H9 (cell line): Measurements from ENCODE around the gene PLD5. TPM values are rescaled to one million over a fixed set of nuclear protein-coding genes. Genes with fewer than 3 reads are reported as not detected.

Source experiments
- DNase-seq: peaks from one replicate; pipeline ENCODE4 v3.0.0-alpha.2; 2017
- H2AFZ ChIP-seq: one replicate; pipeline ENCODE4 v1.6.1; 2013; ENCODE audit warnings: mild to moderate bottlenecking, low read length, control low read depth, moderate library complexity
- H2AK5ac ChIP-seq: 2 replicates; pipeline ENCODE4 v1.6.1; 2013; ENCODE audit warnings: low read length, control low read depth, mixed read lengths; ENCODE audit not compliant: insufficient read length
- H2BK120ac ChIP-seq: one replicate; pipeline ENCODE4 v1.6.1; 2013; ENCODE audit warnings: low read depth, mild to moderate bottlenecking, low read length, control low read depth, inconsistent platforms; ENCODE audit not compliant: poor library complexity, severe bottlenecking
- H2BK12ac ChIP-seq: 2 replicates; pipeline ENCODE4 v1.6.1; 2013; ENCODE audit warnings: low read length, control low read depth, mixed read lengths, low read depth; ENCODE audit not compliant: insufficient read length
- H2BK15ac ChIP-seq: 2 replicates; pipeline ENCODE4 v1.6.1; 2013; ENCODE audit warnings: low read depth, low read length, control low read depth
- H2BK20ac ChIP-seq: one replicate; pipeline ENCODE4 v1.6.1; 2013; ENCODE audit warnings: low read depth, mild to moderate bottlenecking, low read length, control low read depth, inconsistent platforms; ENCODE audit not compliant: poor library complexity, severe bottlenecking
- H2BK5ac ChIP-seq: 2 replicates; pipeline ENCODE4 v1.6.1; 2013; ENCODE audit warnings: low read length, control low read depth, mixed read lengths; ENCODE audit not compliant: insufficient read length
- H3K14ac ChIP-seq: 2 replicates; pipeline ENCODE4 v1.6.1; 2013; ENCODE audit warnings: low read length, control low read depth; ENCODE audit not compliant: insufficient read depth
- H3K18ac ChIP-seq: 2 replicates; pipeline ENCODE4 v1.6.1; 2013; ENCODE audit warnings: low read depth, mild to moderate bottlenecking, mixed read lengths, low read length, control low read depth; ENCODE audit not compliant: insufficient read length
- H3K23ac ChIP-seq: 2 replicates; pipeline ENCODE4 v1.6.1; 2013; ENCODE audit warnings: low read length, control low read depth, mixed read lengths, low read depth; ENCODE audit not compliant: insufficient read length
- H3K23me2 ChIP-seq: 2 replicates; pipeline ENCODE4 v1.6.1; 2013; ENCODE audit warnings: low read depth, mild to moderate bottlenecking, mixed read lengths, low read length, control low read depth; ENCODE audit not compliant: insufficient read length, poor library complexity, severe bottlenecking
- H3K27ac ChIP-seq: 2 replicates; pipeline ENCODE4 v1.5.1; 2013; ENCODE audit warnings: low read length, control low read depth, mixed read lengths, low read depth; ENCODE audit not compliant: insufficient read length
- H3K27me3 ChIP-seq: 2 replicates; pipeline ENCODE4 v1.6.1; 2013; ENCODE audit warnings: low read length, control low read depth, inconsistent platforms; ENCODE audit not compliant: insufficient read depth
- H3K4ac ChIP-seq: 2 replicates; pipeline ENCODE4 v1.6.1; 2013; ENCODE audit warnings: low read depth, mild to moderate bottlenecking, control low read depth, inconsistent platforms, low read length, moderate library complexity
- H3K4me1 ChIP-seq: 2 replicates; pipeline ENCODE4 v1.6.1; 2013; ENCODE audit warnings: low read length, control low read depth, inconsistent platforms; ENCODE audit not compliant: insufficient read depth
- H3K4me2 ChIP-seq: 2 replicates; pipeline ENCODE4 v1.6.1; 2013; ENCODE audit warnings: low read length, control low read depth, mixed read lengths; ENCODE audit not compliant: insufficient read length, insufficient read depth
- H3K56ac ChIP-seq: 2 replicates; pipeline ENCODE4 v1.6.1; 2013; ENCODE audit warnings: low read depth, mild to moderate bottlenecking, mixed read lengths, low read length, control low read depth; ENCODE audit not compliant: insufficient read length
- H3K79me1 ChIP-seq: 2 replicates; pipeline ENCODE4 v1.6.1; 2013; ENCODE audit warnings: low read depth, mild to moderate bottlenecking, moderate library complexity, low read length, control low read depth, inconsistent platforms; ENCODE audit not compliant: insufficient read depth, poor library complexity, severe bottlenecking
- H3K79me2 ChIP-seq: 2 replicates; pipeline ENCODE4 v1.6.1; 2013; ENCODE audit warnings: low read length, control low read depth, inconsistent platforms; ENCODE audit not compliant: insufficient read depth
- H3K9ac ChIP-seq: 2 replicates; pipeline ENCODE4 v1.6.1; 2013; ENCODE audit warnings: low read length, control low read depth, mixed read lengths; ENCODE audit not compliant: insufficient read length; ENCODE audit errors: extremely low read depth
- H3K9me3 ChIP-seq: one replicate; pipeline ENCODE4 v1.6.1; 2013; ENCODE audit warnings: low read depth, low read length, inconsistent platforms; ENCODE audit not compliant: control insufficient read depth
- H3T11ph ChIP-seq: one replicate; pipeline ENCODE4 v1.6.1; 2013; ENCODE audit warnings: mild to moderate bottlenecking, low read length, control low read depth, inconsistent platforms
- H4K20me1 ChIP-seq: one replicate; pipeline ENCODE4 v1.6.1; 2013; ENCODE audit not compliant: control insufficient read depth, insufficient read length, insufficient read depth
- H4K5ac ChIP-seq: 2 replicates; pipeline ENCODE4 v1.6.1; 2013; ENCODE audit warnings: low read depth, mild to moderate bottlenecking, mixed read lengths, low read length, control low read depth; ENCODE audit not compliant: insufficient read length
- H4K8ac ChIP-seq: replicated peaks from 2 replicates; pipeline ENCODE4 v1.6.1; 2013; ENCODE audit warnings: low read length, control low read depth, mixed read lengths, low read depth; ENCODE audit not compliant: insufficient read length
- H4K91ac ChIP-seq: 2 replicates; pipeline ENCODE4 v1.6.1; 2013; ENCODE audit warnings: low read depth, mild to moderate bottlenecking, moderate library complexity, mixed read lengths, low read length, control low read depth; ENCODE audit not compliant: insufficient read length
- H3K27ac Mint-ChIP-seq, 3 experiments: 2 replicates in 2 of 3; 3 replicates in 1 of 3; pipeline ENCODE4 v1.8.0; 2020 to 2021; ENCODE audit warnings: mixed read lengths in 3 of 3, mild to moderate bottlenecking in 1 of 3, moderate library complexity in 1 of 3
- H3K27me3 Mint-ChIP-seq: 2 replicates; pipeline ENCODE4 v1.8.0; 2021; ENCODE audit warnings: low read depth, mild to moderate bottlenecking, moderate library complexity, mixed read lengths
- H3K36me3 Mint-ChIP-seq, 3 experiments: 2 replicates in 2 of 3; 3 replicates in 1 of 3; pipeline ENCODE4 v1.8.0; 2020 to 2021; ENCODE audit warnings: low read depth in 3 of 3, mixed read lengths in 3 of 3; ENCODE audit not compliant: insufficient read depth in 1 of 3
- H3K4me1 Mint-ChIP-seq, 2 experiments: 2 replicates each; pipeline ENCODE4 v1.8.0; 2020; ENCODE audit warnings: mixed read lengths in 2 of 2
- H3K4me3 Mint-ChIP-seq, 2 experiments: 2 replicates in 1 of 2; 3 replicates in 1 of 2; pipeline ENCODE4 v1.8.0; 2020 to 2021; ENCODE audit warnings: mild to moderate bottlenecking in 2 of 2, mixed read lengths in 2 of 2, moderate library complexity in 1 of 2
- H3K9me3 Mint-ChIP-seq, 2 experiments: 2 replicates in 1 of 2; 3 replicates in 1 of 2; pipeline ENCODE4 v1.8.0; 2020; ENCODE audit warnings: mild to moderate bottlenecking in 2 of 2, mixed read lengths in 2 of 2, moderate library complexity in 1 of 2
- CTCF ChIP-seq: fragments of 200-600 bp; sonication (generic); conservative IDR thresholded peaks from 3 replicates; pipeline ENCODE4 v1.8.0; 2021; ENCODE audit warnings: antibody characterized with exemption, mild to moderate bottlenecking
- WGBS: extraction: QIAGEN DNeasy Blood & Tissue Kit; methylation state at CpG from one replicate; pipeline ENCODE4 v1.1.7; 2013; ENCODE audit warnings: missing lambda C conversion rate, low lambda C conversion rate, mixed read lengths; ENCODE audit not compliant: insufficient read length; ENCODE audit errors: extremely low coverage; 5-methylcytosine and 5-hydroxymethylcytosine counted together
- total RNA-seq: library from RNA; stranded (reverse); gene quantifications from 2 replicates; pipeline ENCODE4 v1.2.1, GENCODE V29; 2021

The PLD5 gene
- total RNA-seq, 1 experiment from 2014 or later, result 5.2 TPM

- Histone ChIP-seq H2BK5ac (no peak overlapping the region), H3K18ac (no peak overlapping the region), H3K14ac (no peak overlapping the region), H2AFZ (no peak overlapping the region), H2BK15ac (no peak overlapping the region), H3K4ac (no peak overlapping the region), H3K79me1 (no peaks in the 10 kb centered on the region), H4K20me1 (no peaks in the 10 kb centered on the region), H2BK12ac (no peak overlapping the region), H2BK20ac (no peak overlapping the region), H3K27me3 (no peaks in the 10 kb centered on the region), H2AK5ac (no peak overlapping the region), H3T11ph (no peak overlapping the region), H4K5ac (no peak overlapping the region), H3K56ac (no peak overlapping the region), H2BK120ac (no peak overlapping the region), H3K23me2 (no peaks in the 10 kb centered on the region), H4K8ac (no peak overlapping the region), H3K4me2 (no peak overlapping the region), H3K9me3 (peaks cover 8% of the 10 kb centered on the region), H3K9ac (no peak overlapping the region), H3K79me2 (no peaks in the 10 kb centered on the region), H3K27ac (no peak overlapping the region), H3K4me1 (no peaks in the 10 kb centered on the region), H3K23ac (no peak overlapping the region), H4K91ac (no peak overlapping the region)
- no peak for DNase-seq
- no peak for TF ChIP-seq CTCF
- Mint-ChIP-seq H3K9me3 (peaks cover 17 to 23% of the 10 kb centered on the region in 2 experiments), H3K27me3 (no peaks in the 10 kb centered on the region), H3K4me3 (no peak overlapping the region), H3K4me1 (no peaks in the 10 kb centered on the region), H3K27ac (no peak overlapping the region), H3K36me3 (peaks cover 9 to 24% (median 9%) of the 10 kb centered on the region in 3 experiments)
- WGBS, result no CpG with 5 or more reads among the region's 3 CpGs
Measured at GRCh38 chr1:242477944-242478343, 46.6 kb downstream of the PLD5 start.
